Effector memory CD8-positive, alpha-beta T cell (primary cell): ENCODE measurements around the gene ARHGAP45.

ENCODE experiments used
- ATAC-seq: fragments of 150-1000 bp; cut with Tn5 transposase; replicated peaks from 2 replicates; pipeline ENCODE4 v1.10.0; 2021; ENCODE audit warnings: mild to moderate bottlenecking, moderate library complexity
- DNase-seq, 3 experiments: peaks; one replicate each; pipeline ENCODE4 v3.0.0; 2021
- H3K27ac Mint-ChIP-seq, 2 donors: one replicate each; pipeline ENCODE4 v1.8.0; 2022; ENCODE audit warnings: mild to moderate bottlenecking in 2 of 2, mixed read lengths in 2 of 2, moderate library complexity in 2 of 2
- H3K27me3 Mint-ChIP-seq, 2 donors: one replicate each; pipeline ENCODE4 v1.8.0; 2022; ENCODE audit warnings: mixed read lengths in 2 of 2
- H3K36me3 Mint-ChIP-seq: one replicate; pipeline ENCODE4 v1.8.0; 2022; ENCODE audit warnings: mild to moderate bottlenecking, moderate library complexity, mixed read lengths; ENCODE audit not compliant: insufficient read depth
- H3K4me1 Mint-ChIP-seq, 2 donors: one replicate each; pipeline ENCODE4 v1.8.0; 2022; ENCODE audit warnings: low read depth in 2 of 2, mixed read lengths in 2 of 2
- H3K4me3 Mint-ChIP-seq, 2 donors: one replicate each; pipeline ENCODE4 v1.8.0; 2022; ENCODE audit warnings: mild to moderate bottlenecking in 2 of 2, mixed read lengths in 2 of 2, moderate library complexity in 2 of 2
- H3K9me3 Mint-ChIP-seq, 2 donors: one replicate each; pipeline ENCODE4 v1.8.0; 2022; ENCODE audit warnings: mixed read lengths in 2 of 2

The ARHGAP45 gene

GRCh38 chr19:1094978-1095701 is 28.2 kb downstream of the ARHGAP45 start, which contains the start of gene POLR2E:
Gene POLR2E (minus strand): TSS chr19:1095375. CDS start chr19:1095315, 60 bp downstream.
- Mint-ChIP-seq H3K9me3 (no peaks in the 10 kb centered on the region), H3K27me3 (no peaks in the 10 kb centered on the region), H3K4me3 (peak within 1 kb of the TSS; percentile 92 to 93), H3K27ac (peak within 1 kb of the TSS; percentile 77 to 88), H3K36me3 (peaks cover 43% of the 10 kb centered on the region), H3K4me1 (peaks cover 26 to 29% of the 10 kb centered on the region in 2 donors)
- DNase-seq (peak; percentile 98 to 99 (median 99)), ATAC-seq (peak; percentile 91)

GRCh38 chr19:1097810-1098176 is 30.8 kb downstream of the ARHGAP45 start:
- ATAC-seq, result no peak
- DNase-seq, result no peak
- Mint-ChIP-seq H3K27ac (no peak overlapping the region), H3K4me1 (peaks cover 29 to 40% of the 10 kb centered on the region in 2 donors), H3K36me3 (peaks cover 27% of the 10 kb centered on the region), H3K9me3 (no peaks in the 10 kb centered on the region), H3K4me3 (no peak overlapping the region), H3K27me3 (no peaks in the 10 kb centered on the region)

GRCh38 chr19:1098177-1099051 is 31.4 kb downstream of the ARHGAP45 start:
- peak overlapping the region; percentile 26 to 33 for H3K27ac Mint-ChIP-seq
- no peaks in the 10 kb centered on the region for H3K9me3 Mint-ChIP-seq
- peaks cover 27% of the 10 kb centered on the region for H3K36me3 Mint-ChIP-seq
- H3K4me1 Mint-ChIP-seq, result peaks cover 26 to 43% of the 10 kb centered on the region in 2 donors
- no peak overlapping the region for H3K4me3 Mint-ChIP-seq
- no peak for DNase-seq
- ATAC-seq, result no peak
- H3K27me3 Mint-ChIP-seq, result no peaks in the 10 kb centered on the region

DNA sequence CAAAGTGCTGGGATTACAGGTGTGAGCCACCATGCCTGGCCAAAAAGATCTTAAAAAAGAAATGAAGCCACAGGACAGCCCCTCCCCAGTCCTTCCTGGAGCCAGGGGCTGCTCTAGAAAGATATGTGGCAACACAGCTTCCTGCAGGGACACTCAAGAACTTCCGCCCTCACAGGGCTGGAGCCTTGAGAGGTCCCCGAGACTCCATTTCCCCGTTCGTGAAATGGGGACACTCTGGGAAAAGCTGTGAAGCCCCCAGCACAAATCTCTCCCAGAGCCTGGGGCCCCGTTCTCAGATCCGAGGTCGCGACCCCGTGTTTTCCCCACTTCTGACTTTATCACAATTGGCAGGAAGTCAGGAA is 34.4 kb downstream of the ARHGAP45 start:
- Mint-ChIP-seq H3K36me3 (peaks cover 40% of the 10 kb centered on the region), H3K27ac (peak overlapping the region; percentile 68 to 89), H3K27me3 (no peaks in the 10 kb centered on the region), H3K4me1 (peaks cover 5 to 28% of the 10 kb centered on the region in 2 donors), H3K4me3 (peak overlapping the region in 1 of 2 donors; percentile 55), H3K9me3 (no peaks in the 10 kb centered on the region)
- ATAC-seq (no peak), DNase-seq (no peak)

- peak overlapping the region; percentile 82 to 89 for H3K27ac Mint-ChIP-seq
- H3K36me3 Mint-ChIP-seq, result peaks cover 53% of the 10 kb centered on the region
- peak overlapping the region; percentile 63 to 74 for H3K4me3 Mint-ChIP-seq
- DNase-seq (peak in 1 of 3 experiments; percentile 41), ATAC-seq (peak; percentile 4)
- no peaks in the 10 kb centered on the region for H3K27me3 Mint-ChIP-seq
- H3K9me3 Mint-ChIP-seq, result no peaks in the 10 kb centered on the region
- peaks cover 5 to 28% of the 10 kb centered on the region in 2 donors for H3K4me1 Mint-ChIP-seq
These were observed 35.6 kb downstream of the ARHGAP45 start for GRCh38 chr19:1102407-1103131.

DNA sequence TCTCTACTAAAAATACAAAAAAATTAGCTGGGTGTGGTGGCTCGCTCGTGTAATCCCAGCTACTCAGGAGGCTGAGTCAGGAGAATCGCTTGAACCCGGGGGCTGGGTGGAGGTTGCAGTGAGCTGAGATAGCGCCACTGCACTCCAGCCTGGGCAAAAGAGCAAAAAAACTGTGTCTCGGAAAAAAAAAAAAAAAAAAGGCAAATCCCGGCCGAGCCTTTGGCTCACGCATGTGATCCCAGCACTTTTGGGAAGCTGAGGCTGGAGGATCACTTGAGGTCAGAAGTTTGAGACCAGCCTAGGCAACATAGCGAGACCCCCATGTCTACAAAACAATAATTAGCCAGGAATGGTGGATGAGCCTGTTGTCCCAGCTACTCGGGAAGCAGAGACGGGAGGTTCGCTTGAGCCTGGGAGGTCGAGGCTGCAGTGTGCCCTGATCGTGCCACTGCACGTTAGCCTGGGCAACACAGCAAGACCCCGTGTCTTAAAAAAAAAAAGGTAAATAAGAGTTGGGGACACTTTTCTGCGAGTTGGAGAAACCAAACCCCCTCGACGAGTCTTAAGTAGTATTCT is 36.3 kb downstream of the ARHGAP45 start:
- H3K27me3 Mint-ChIP-seq, result no peaks in the 10 kb centered on the region
- H3K36me3 Mint-ChIP-seq, result peaks cover 57% of the 10 kb centered on the region
- H3K9me3 Mint-ChIP-seq, result no peaks in the 10 kb centered on the region
- no peak for DNase-seq
- no peak for ATAC-seq
- H3K27ac Mint-ChIP-seq, result peak overlapping the region; percentile 82 to 89
- peak overlapping the region; percentile 63 to 74 for H3K4me3 Mint-ChIP-seq
- H3K4me1 Mint-ChIP-seq, result peaks cover 5 to 28% of the 10 kb centered on the region in 2 donors

GRCh38 chr19:1103708-1104310 is 36.8 kb downstream of the ARHGAP45 start, which contains the start of gene GPX4:
Gene GPX4 (plus strand): TSS chr19:1103994. CDS start chr19:1104044, 50 bp downstream.
- ATAC-seq, result peak; percentile 80
- DNase-seq, result peak; percentile 94 to 95 (median 95)
- Mint-ChIP-seq H3K36me3 (peaks cover 60% of the 10 kb centered on the region), H3K27ac (peak within 1 kb of the TSS; percentile 82 to 89), H3K27me3 (no peaks in the 10 kb centered on the region), H3K9me3 (no peaks in the 10 kb centered on the region), H3K4me3 (peak within 1 kb of the TSS; percentile 70 to 75), H3K4me1 (peaks cover under 1 to 26% of the 10 kb centered on the region in 2 donors)

- H3K4me3 Mint-ChIP-seq, result peak overlapping the region; percentile 70 to 75
- no peaks in the 10 kb centered on the region for H3K27me3 Mint-ChIP-seq
- ATAC-seq (peak; percentile 51), DNase-seq (peak; percentile 66 to 74 (median 68))
- peaks cover 63% of the 10 kb centered on the region for H3K36me3 Mint-ChIP-seq
- peaks cover 0 to 25% of the 10 kb centered on the region in 2 donors for H3K4me1 Mint-ChIP-seq
- no peaks in the 10 kb centered on the region for H3K9me3 Mint-ChIP-seq
- peak overlapping the region; percentile 82 for H3K27ac Mint-ChIP-seq
These were observed 37.5 kb downstream of the ARHGAP45 start for GRCh38 chr19:1104311-1105007.

DNA sequence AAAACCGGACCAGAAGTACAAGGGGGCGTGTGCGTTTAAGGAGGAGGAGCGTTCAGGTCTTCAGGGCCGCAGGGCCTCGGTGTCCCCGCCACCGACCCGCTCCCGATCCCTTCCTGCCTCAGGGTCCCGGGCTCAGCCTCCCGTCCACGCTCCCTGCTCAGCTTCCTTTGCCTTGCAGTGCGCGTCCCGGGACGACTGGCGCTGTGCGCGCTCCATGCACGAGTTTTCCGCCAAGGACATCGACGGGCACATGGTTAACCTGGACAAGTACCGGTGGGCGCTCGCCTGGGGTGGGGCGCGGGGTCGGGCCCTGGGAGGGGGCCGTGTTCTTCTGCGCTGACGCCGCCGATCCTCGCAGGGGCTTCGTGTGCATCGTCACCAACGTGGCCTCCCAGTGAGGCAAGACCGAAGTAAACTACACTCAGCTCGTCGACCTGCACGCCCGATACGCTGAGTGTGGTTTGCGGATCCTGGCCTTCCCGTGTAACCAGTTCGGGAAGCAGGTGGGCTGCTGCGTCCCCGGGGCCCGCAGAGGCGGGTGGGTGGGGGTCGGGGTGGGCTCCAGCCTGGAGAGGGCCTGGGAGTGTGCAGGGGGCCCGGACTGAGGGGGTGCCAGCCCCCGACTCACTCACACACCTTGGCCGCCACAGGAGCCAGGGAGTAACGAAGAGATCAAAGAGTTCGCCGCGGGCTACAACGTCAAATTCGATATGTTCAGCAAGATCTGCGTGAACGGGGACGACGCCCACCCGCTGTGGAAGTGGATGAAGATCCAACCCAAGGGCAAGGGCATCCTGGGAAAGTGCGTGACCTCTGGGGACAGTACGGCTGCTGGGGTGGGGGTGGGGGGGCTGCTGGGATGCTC is 38.3 kb downstream of the ARHGAP45 start:
- H3K27ac Mint-ChIP-seq, result peak overlapping the region; percentile 22 to 82
- H3K27me3 Mint-ChIP-seq, result no peaks in the 10 kb centered on the region
- no peak for ATAC-seq
- peak overlapping the region; percentile 70 to 75 for H3K4me3 Mint-ChIP-seq
- peaks cover 0 to 22% of the 10 kb centered on the region in 2 donors for H3K4me1 Mint-ChIP-seq
- H3K9me3 Mint-ChIP-seq, result no peaks in the 10 kb centered on the region
- H3K36me3 Mint-ChIP-seq, result peaks cover 64% of the 10 kb centered on the region
- no peak for DNase-seq

- Mint-ChIP-seq H3K4me1 (peaks cover 0 to 20% of the 10 kb centered on the region in 2 donors), H3K9me3 (no peaks in the 10 kb centered on the region), H3K36me3 (peaks cover 68% of the 10 kb centered on the region), H3K4me3 (peak overlapping the region; percentile 51 to 75), H3K27me3 (no peaks in the 10 kb centered on the region), H3K27ac (peak overlapping the region in 1 of 2 donors; percentile 59)
- ATAC-seq (no peak), DNase-seq (no peak)
These were observed 39.2 kb downstream of the ARHGAP45 start for GRCh38 chr19:1105873-1106840.
